Vein endothelial cell (primary cell): Measurements from ENCODE around the gene HK3. TPM values are rescaled to one million over a fixed set of nuclear protein-coding genes. Genes with fewer than 3 reads are reported as not detected.

Experiments
- total RNA-seq: library from RNA; depleted of rRNA; stranded (reverse); fragments of >200 nt; gene quantifications from 2 replicates; pipeline ENCODE4 v1.2.3, GENCODE V29; 2012

HK3 gene, protein sequence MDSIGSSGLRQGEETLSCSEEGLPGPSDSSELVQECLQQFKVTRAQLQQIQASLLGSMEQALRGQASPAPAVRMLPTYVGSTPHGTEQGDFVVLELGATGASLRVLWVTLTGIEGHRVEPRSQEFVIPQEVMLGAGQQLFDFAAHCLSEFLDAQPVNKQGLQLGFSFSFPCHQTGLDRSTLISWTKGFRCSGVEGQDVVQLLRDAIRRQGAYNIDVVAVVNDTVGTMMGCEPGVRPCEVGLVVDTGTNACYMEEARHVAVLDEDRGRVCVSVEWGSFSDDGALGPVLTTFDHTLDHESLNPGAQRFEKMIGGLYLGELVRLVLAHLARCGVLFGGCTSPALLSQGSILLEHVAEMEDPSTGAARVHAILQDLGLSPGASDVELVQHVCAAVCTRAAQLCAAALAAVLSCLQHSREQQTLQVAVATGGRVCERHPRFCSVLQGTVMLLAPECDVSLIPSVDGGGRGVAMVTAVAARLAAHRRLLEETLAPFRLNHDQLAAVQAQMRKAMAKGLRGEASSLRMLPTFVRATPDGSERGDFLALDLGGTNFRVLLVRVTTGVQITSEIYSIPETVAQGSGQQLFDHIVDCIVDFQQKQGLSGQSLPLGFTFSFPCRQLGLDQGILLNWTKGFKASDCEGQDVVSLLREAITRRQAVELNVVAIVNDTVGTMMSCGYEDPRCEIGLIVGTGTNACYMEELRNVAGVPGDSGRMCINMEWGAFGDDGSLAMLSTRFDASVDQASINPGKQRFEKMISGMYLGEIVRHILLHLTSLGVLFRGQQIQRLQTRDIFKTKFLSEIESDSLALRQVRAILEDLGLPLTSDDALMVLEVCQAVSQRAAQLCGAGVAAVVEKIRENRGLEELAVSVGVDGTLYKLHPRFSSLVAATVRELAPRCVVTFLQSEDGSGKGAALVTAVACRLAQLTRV
- total RNA-seq, result under 0.01 and 0.10 TPM in 2 replicates

GRCh38 chr5:176899296-176899891 is at the start of gene HK3:
TSS of gene HK3 (minus strand) at chr5:176899346. CDS start at chr5:176896159, 3,187 bp downstream.

Other genes with a start within 250 kb of the HK3 start
- under 0.01 and 1.2 TPM in 2 replicates for gene UNC5A, start 88.8 kb downstream of the HK3 start, total RNA-seq
- 40.8 and 43.3 TPM in 2 replicates for gene UIMC1, start 107.4 kb upstream of the HK3 start, total RNA-seq
- gene ZNF346, start 123.3 kb upstream of the HK3 start, total RNA-seq, result 25.1 and 32.3 TPM in 2 replicates
- gene FGFR4, start 187.6 kb upstream of the HK3 start, total RNA-seq, result 2.3 and 4.6 TPM in 2 replicates
- 44.1 and 53.4 TPM in 2 replicates for gene NSD1, start 234.4 kb upstream of the HK3 start, total RNA-seq